ENCODE data around the gene OR51A4. TPM values are rescaled to one million over a fixed set of nuclear protein-coding genes. Genes with fewer than 3 reads are reported as not detected.
"Not testable (repeated sequence)": the region's sequence is repeated elsewhere in the genome, so short reads cannot be mapped to it uniquely, and the experiment has no call there.

Gene OR51A4, protein sequence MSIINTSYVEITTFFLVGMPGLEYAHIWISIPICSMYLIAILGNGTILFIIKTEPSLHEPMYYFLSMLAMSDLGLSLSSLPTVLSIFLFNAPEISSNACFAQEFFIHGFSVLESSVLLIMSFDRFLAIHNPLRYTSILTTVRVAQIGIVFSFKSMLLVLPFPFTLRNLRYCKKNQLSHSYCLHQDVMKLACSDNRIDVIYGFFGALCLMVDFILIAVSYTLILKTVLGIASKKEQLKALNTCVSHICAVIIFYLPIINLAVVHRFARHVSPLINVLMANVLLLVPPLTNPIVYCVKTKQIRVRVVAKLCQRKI
- total RNA-seq: not detected in 2 replicates

DNA sequence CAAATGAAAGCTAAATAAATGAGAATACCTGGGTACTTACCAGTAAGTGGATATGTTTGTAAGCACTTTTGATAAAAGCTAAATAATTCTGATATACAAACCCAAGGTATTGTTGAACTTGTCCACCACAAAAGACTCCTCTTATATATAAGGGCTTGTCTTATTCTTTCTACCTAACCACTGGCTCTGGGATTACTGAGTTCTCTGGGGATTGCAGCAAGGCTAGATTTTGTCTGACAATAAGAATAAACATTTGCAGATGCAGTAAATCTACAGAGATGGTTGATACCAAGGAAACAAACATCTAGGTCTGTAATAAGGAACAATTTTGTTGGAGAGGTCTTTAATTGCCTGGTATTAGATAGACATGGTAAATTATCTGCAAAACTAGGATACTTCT lies at the start of gene OR51A4:
OR51A4 (minus strand) TSS at position 101 of the 400 bp plus-strand sequence. CDS start 505 bp downstream, outside the sequence.
- no peak for DNase-seq (ENCODE audit: low read depth, low spot score)

- no peak for DNase-seq (ENCODE audit: low read depth, low spot score)
Measured at GRCh38 chr11:4994551-4994950, 47.1 kb upstream of the OR51A4 start, which contains the start of gene OR51L1. Gene OR51L1, plus strand, starts transcription at chr11:4994851. Its CDS starts 4,132 bp downstream, at chr11:4998983.

GRCh38 chr11:4991060-4991459 lies 43.7 kb upstream of the OR51A4 start:
- DNase-seq (ENCODE audit: low read depth, low spot score): no peak

DNA sequence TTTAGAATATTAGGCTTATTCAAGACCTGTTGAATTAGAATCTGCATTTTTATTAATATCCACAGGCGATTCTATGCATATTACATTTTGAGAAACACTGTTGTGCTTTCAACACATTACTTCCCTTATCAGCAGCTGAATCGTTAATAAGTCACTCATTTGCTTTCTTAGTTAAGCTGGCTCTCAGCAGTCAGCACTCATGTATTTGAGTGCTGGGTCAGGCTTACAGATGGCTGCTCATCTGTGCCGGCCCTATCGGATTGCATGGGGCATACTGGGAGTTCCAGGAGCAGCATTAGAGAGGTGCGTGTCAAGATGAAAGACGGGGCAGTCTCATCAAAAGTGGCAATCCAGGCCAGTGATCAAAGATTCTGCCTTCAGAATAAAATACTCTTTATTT lies 36.4 kb upstream of the OR51A4 start:
- DNase-seq (ENCODE audit: low read depth, low spot score): no peak

- DNase-seq (ENCODE audit: low read depth, low spot score): no peak
Measured at GRCh38 chr11:4982678-4983077, 35.3 kb upstream of the OR51A4 start.

DNA sequence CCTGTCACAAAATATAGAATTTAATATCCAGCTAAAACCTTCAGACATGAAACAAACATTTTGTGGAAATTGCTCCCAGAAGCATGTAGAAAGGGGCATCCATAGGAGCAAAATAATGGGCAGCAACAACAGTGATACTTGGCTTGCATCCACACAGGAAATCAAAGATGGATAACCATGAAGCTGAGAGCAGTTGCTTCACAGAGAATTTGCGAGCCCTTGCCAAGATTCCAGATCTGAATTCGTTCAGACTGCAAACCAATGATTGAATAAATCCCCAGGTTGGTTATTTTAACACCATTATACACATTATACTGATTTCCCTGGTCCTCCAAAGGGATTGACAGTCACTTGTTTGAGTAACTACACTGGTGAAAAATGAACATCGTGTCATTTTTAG lies 31.6 kb upstream of the OR51A4 start:
- DNase-seq (ENCODE audit: low read depth, low spot score): no peak

- no peak for DNase-seq (ENCODE audit: low read depth, low spot score)
Measured at GRCh38 chr11:4975436-4975835, 28.0 kb upstream of the OR51A4 start.

GRCh38 chr11:4962816-4963215 lies 15.4 kb upstream of the OR51A4 start:
- no peak for DNase-seq (ENCODE audit: low read depth, low spot score)

GRCh38 chr11:4960877-4961276 lies 13.5 kb upstream of the OR51A4 start:
- DNase-seq (ENCODE audit: low read depth, low spot score): no peak

- no peak for DNase-seq (ENCODE audit: low read depth, low spot score)
Measured at GRCh38 chr11:4957396-4957795, 10.0 kb upstream of the OR51A4 start.

DNA sequence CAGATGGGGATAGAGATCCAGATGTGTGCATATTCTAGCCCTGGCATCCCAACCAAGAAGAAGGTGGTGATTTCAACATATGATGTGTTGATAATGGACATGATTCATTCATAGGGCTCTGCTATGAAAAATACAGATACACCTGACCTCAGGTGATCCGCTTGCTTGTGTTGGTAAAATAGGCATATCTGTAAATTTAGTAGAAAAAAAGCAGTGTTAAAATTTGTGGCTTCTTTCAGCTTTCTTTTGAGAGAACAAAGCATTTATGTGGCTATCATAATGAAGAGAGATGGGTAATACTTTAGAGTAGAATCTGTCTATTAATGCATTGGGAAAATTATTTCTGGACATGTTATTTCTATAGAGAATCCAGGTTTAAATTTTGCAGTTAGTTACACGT lies 8.2 kb upstream of the OR51A4 start, which contains the start of gene OR51A2:
OR51A2 (minus strand) TSS at position 101 of the 400 bp plus-strand sequence; CDS start at position 101, 0 bp downstream.
- not testable (repeated sequence) for DNase-seq (ENCODE audit: low read depth, low spot score)

DNA sequence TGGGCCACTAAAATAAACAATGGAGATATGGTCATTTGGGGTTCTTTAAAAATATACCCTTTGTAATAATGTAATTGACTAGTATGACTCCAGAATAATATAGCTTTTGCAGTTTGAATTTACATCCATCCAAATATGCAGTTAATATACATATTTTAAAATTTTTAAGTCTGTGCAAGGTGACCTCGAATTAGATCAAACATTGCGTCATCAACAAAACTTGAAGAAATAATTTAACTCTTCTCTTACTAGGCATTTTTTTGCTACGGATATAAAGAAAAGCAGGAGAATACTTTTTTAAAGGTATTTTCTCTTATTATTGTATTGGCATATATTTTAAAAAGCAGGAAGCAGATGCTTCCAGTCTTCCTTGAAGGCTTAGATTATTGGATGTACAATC lies 10.7 kb downstream of the OR51A4 start:
- DNase-seq (ENCODE audit: low read depth, low spot score): no peak

DNA sequence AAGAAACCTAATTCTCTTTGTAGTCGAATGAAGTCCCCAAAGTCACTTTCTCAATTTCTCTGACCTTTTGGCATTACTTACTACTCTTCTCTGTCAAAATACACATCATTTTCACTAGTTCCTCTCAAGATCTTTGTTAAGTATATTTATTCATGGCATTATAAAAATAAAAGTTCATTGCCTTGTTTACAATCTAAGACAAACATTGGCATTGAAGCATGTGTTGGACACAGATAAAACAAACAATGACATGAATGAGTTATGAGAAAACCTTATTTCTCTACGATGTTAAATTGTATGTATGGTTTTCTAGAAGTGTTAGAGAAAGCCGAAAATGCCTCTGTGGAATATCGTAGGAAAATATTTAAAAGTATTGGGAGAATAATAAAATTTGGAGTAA lies 14.7 kb downstream of the OR51A4 start:
- DNase-seq (ENCODE audit: low read depth, low spot score): no peak

DNA sequence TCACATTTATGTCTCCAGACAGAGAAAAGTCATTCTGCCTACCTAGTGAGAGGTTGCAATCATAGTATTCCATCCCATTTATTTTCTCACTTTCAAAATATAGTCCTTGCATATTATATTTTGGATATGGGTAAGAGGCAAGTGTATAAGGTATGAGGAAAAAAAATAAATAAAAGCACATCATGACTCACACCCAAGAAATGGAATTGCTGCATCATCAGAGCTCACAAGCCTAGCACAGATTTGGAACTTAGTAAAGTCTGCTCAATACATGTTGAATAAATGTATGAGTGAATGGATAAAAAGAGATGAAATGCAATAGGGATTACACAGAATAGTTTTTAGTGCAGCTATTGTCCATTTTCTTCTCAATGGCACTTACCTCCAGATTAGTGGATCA lies 20.8 kb downstream of the OR51A4 start:
- no peak for DNase-seq (ENCODE audit: low read depth, low spot score)

GRCh38 chr11:4924239-4924638 lies 23.2 kb downstream of the OR51A4 start, which contains the start of gene OR51G1:
Gene OR51G1, minus strand, starts transcription at chr11:4924339. Its CDS starts 0 bp downstream, at chr11:4924339.
- DNase-seq (ENCODE audit: low read depth, low spot score): no peak

- DNase-seq (ENCODE audit: low read depth, low spot score): no peak
Measured at GRCh38 chr11:4922304-4922703, 25.1 kb downstream of the OR51A4 start.

- DNase-seq (ENCODE audit: low read depth, low spot score): no peak
Measured at GRCh38 chr11:4921796-4922195, 25.6 kb downstream of the OR51A4 start.

DNA sequence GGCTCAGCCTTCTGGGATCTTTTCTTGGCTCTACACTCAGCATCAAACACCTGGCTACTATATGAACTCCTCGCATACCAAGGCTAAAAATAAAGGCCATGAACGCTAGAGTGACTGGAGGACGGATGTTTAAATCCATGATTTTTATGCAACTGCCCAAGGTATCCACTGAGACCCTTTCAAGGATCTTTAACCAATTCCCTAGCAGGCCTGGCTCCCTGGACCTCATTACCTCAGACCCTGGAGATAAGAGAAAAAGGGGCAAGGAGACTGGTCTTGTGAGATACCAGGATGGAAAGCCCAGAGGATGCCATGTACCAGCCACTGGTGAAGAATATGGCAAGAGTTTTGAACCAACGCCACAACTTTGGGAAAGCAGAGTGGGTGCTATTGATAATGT lies 28.2 kb downstream of the OR51A4 start, which contains the start of gene OR51G2:
OR51G2 (minus strand) TSS at position 101 of the 400 bp plus-strand sequence. CDS start 3,687 bp downstream, outside the sequence.
- no peak for DNase-seq (ENCODE audit: low read depth, low spot score)

GRCh38 chr11:4916581-4916980 lies 30.8 kb downstream of the OR51A4 start:
- DNase-seq (ENCODE audit: low read depth, low spot score): no peak

DNA sequence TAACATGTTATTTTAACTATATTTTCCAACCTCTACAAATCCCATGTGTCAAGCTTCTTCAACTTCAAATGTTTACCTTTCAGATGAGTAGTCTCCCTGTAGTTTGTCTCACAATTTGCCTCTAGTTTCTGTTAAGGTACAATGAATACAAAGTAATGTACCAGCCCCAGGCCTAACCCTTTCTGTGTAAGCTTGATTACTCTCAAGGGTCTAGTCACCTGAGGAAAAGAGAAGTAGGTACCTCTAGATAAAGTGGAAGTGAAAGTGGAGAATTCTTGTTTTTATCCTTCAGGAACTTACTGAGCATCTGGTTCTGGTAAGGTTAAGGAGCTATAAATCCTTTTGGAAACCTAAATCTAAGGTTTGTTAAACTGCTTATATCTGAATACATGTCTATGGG lies 43.9 kb downstream of the OR51A4 start, which contains the start of gene OR51A7:
OR51A7 (plus strand) TSS at position 300 of the 400 bp plus-strand sequence. CDS start 3,587 bp downstream, outside the sequence.
- no peak for DNase-seq (ENCODE audit: low read depth, low spot score)

Measured in pulmonary artery endothelial cell (primary cell).